NB4 (cell line): ENCODE measurements around the gene XIRP1.

ENCODE experiments used
- DNase-seq: peaks from one replicate; pipeline ENCODE4 v3.0.0; 2010; ENCODE audit warnings: low read depth
- H3K4me3 ChIP-seq: one replicate; pipeline ENCODE4 v1.5.1; 2011; ENCODE audit warnings: mild to moderate bottlenecking, low read depth, low read length, moderate library complexity
- MYC ChIP-seq: IDR thresholded peaks from 2 replicates; pipeline ENCODE4 v1.6.1; 2011; ENCODE audit warnings: low read depth, low read length
- POLR2A ChIP-seq: IDR thresholded peaks from 2 replicates; pipeline ENCODE4 v1.6.1; 2011; ENCODE audit warnings: mild to moderate bottlenecking; ENCODE audit not compliant: insufficient read length; ENCODE audit errors: extremely low read depth
- TF ChIP-seq, protein P1 (sequence below): IDR thresholded peaks from 2 replicates; pipeline ENCODE4 v1.6.1; 2011; ENCODE audit warnings: low read depth, low read length
- TF ChIP-seq, protein P2 (sequence below): IDR thresholded peaks from one replicate; pipeline ENCODE4 v1.5.1; 2012; ENCODE audit warnings: low read depth, low read length

The XIRP1 gene

DNA sequence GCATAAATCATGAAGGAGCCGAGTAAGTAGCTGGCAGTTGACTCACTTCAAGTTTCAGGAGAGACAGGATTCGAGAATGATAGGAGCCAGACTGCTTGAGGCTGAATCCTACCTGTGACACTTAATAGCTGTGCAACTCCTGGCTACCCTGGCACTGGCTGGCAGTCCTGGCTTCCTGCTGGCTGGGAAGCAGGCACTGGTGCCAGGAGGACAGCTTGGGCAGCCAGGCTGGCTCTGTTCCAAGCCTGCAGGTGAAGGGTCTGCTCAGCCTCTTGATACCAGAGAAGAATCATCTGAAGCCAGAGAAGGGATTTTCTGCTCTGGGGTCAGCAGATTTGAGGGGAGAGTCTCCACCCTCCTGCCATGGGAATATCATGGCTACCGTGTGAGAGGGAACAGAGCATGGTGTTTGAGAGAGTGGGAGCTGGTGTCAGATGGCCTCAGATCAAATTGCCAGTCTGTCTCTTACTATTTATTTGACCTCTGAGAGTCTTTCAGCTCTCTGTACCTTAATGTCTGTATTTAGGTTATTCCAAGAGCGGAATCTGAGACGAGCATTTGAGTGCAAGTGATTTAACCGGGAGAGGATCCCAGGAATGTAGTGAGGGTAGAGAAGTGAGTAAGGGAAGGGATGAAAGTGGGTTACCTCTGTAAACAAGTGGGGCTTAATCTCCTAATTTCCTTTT is 4.4 kb upstream of the XIRP1 start:
- no peak for TF ChIP-seq MYC
- no peak for TF ChIP-seq POLR2A
- TF ChIP-seq, protein P1, sequence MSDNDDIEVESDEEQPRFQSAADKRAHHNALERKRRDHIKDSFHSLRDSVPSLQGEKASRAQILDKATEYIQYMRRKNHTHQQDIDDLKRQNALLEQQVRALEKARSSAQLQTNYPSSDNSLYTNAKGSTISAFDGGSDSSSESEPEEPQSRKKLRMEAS = no peak
- TF ChIP-seq, protein P2, sequence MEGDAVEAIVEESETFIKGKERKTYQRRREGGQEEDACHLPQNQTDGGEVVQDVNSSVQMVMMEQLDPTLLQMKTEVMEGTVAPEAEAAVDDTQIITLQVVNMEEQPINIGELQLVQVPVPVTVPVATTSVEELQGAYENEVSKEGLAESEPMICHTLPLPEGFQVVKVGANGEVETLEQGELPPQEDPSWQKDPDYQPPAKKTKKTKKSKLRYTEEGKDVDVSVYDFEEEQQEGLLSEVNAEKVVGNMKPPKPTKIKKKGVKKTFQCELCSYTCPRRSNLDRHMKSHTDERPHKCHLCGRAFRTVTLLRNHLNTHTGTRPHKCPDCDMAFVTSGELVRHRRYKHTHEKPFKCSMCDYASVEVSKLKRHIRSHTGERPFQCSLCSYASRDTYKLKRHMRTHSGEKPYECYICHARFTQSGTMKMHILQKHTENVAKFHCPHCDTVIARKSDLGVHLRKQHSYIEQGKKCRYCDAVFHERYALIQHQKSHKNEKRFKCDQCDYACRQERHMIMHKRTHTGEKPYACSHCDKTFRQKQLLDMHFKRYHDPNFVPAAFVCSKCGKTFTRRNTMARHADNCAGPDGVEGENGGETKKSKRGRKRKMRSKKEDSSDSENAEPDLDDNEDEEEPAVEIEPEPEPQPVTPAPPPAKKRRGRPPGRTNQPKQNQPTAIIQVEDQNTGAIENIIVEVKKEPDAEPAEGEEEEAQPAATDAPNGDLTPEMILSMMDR = no peak
- DNase-seq = no peak
- H3K4me3 ChIP-seq = no peak overlapping the region

DNA sequence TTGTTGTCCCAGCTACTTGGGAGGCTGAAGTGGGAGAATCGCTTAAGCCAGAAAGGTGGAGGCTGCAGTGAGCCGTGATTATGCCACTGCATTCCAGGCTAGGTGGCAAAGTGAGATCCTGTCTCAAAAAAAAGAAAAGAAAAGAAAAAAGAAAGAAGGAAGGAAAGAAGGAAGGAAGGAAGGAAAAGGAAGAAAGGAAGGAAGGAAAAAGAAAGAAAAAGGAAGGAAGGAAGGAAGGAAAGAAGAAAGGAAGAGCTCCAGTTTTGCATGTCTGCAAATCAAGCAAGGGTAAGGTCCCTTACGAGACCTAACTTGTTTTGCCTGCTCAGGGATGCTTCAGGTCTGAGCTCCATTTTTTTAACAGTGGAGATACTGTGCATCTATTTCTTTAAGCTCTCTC is 3.6 kb upstream of the XIRP1 start:
- no peak for DNase-seq
- TF ChIP-seq, protein P2 = no peak
- TF ChIP-seq MYC = no peak
- TF ChIP-seq POLR2A = no peak
- TF ChIP-seq, protein P1 = no peak

GRCh38 chr3:39193391-39193790 is 996 bp upstream of the XIRP1 start:
- H3K4me3 ChIP-seq = no peak overlapping the region
- TF ChIP-seq POLR2A = no peak
- TF ChIP-seq MYC = no peak
- TF ChIP-seq, protein P2 = no peak
- TF ChIP-seq, protein P1 = no peak
- DNase-seq = no peak

More for the DNA sequence above, 3.6 kb upstream of the XIRP1 start:
- H3K4me3 ChIP-seq = no peak overlapping the region

- TF ChIP-seq, protein P1 = no peak
- TF ChIP-seq MYC = no peak
- TF ChIP-seq POLR2A = no peak
- no peak for DNase-seq
- H3K4me3 ChIP-seq = no peak overlapping the region
Observed at GRCh38 chr3:39191773-39192172, 622 bp downstream of the XIRP1 start.

- TF ChIP-seq, protein P1 = no peak
- TF ChIP-seq MYC = no peak
- TF ChIP-seq, protein P2 = no peak
- TF ChIP-seq POLR2A = no peak
- H3K4me3 ChIP-seq = no peak overlapping the region
- DNase-seq = no peak
Observed at GRCh38 chr3:39191111-39191510, 1.3 kb downstream of the XIRP1 start.

GRCh38 chr3:39190281-39191025 is 1.9 kb downstream of the XIRP1 start:
- H3K4me3 ChIP-seq = no peak overlapping the region
- TF ChIP-seq MYC = no peak
- TF ChIP-seq POLR2A = no peak
- TF ChIP-seq, protein P2 = no peak
- TF ChIP-seq, protein P1 = no peak
- DNase-seq = no peak
